ENCODE measurements around the gene GLO1.

GLO1 gene

GRCh38 chr6:38702558-38703397 is at the start of gene GLO1:
TSS of gene GLO1 (minus strand) at chr6:38703145. CDS start at chr6:38703054, 91 bp downstream.
- FAIRE-seq, result peak; percentile 96
- peak; percentile 99 for DNase-seq (ENCODE audit: low spot score)

DNA sequence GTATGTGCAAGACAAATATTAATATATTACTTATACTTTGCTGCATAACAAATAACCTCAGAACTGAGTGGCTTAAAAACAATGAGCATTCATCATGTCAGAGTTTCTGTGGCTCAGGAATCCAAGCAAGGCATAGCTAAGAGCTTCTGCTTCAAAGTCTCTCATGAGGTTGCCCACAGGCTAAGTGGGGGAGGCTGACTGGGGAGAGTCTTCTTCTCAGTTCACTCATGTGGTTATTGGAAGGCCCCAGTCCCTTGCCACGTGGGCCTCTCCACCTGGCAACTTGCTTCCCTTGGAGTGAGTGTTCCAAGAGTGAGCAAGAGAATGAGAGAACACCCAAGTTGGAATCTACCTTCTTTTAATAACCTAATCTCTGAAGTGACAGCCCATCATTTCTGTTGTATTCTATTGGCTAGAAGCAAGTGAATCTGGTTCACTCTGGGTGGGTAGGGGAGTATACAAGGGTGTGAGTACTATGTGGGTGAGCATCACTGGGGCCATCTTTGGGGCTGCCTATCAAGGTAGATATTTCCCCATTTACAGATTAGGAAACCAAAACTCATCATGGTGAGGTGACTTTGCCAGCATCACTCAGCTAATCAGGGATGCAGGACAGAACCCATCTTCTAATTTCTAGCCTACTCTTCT is 48.1 kb upstream of the GLO1 start:
- FAIRE-seq, result no peak

GRCh38 chr6:38749473-38749872 is 46.5 kb upstream of the GLO1 start:
- no peak for DNase-seq (ENCODE audit: low spot score)
- FAIRE-seq, result no peak

More for the DNA sequence above, 48.1 kb upstream of the GLO1 start:
- no peak for DNase-seq (ENCODE audit: low spot score)

- FAIRE-seq (no peak), DNase-seq (ENCODE audit: low spot score) (no peak)
These were observed 36.6 kb upstream of the GLO1 start for GRCh38 chr6:38739532-38739931.

GRCh38 chr6:38738261-38738660 is 35.3 kb upstream of the GLO1 start:
- DNase-seq (ENCODE audit: low spot score) (no peak), FAIRE-seq (no peak)

- DNase-seq (ENCODE audit: low spot score), result no peak
- FAIRE-seq, result no peak
These were observed 34.0 kb upstream of the GLO1 start for GRCh38 chr6:38736951-38737350.

- FAIRE-seq (no peak), DNase-seq (ENCODE audit: low spot score) (no peak)
These were observed 27.4 kb upstream of the GLO1 start for GRCh38 chr6:38730140-38730862.

GRCh38 chr6:38728203-38728602 is 25.3 kb upstream of the GLO1 start:
- DNase-seq (ENCODE audit: low spot score) (no peak), FAIRE-seq (no peak)

GRCh38 chr6:38725414-38726183 is 22.7 kb upstream of the GLO1 start:
- FAIRE-seq, result no peak
- DNase-seq (ENCODE audit: low spot score), result peak; percentile 36

- FAIRE-seq, result no peak
- no peak for DNase-seq (ENCODE audit: low spot score)
These were observed 21.4 kb upstream of the GLO1 start for GRCh38 chr6:38724343-38724742.

DNA sequence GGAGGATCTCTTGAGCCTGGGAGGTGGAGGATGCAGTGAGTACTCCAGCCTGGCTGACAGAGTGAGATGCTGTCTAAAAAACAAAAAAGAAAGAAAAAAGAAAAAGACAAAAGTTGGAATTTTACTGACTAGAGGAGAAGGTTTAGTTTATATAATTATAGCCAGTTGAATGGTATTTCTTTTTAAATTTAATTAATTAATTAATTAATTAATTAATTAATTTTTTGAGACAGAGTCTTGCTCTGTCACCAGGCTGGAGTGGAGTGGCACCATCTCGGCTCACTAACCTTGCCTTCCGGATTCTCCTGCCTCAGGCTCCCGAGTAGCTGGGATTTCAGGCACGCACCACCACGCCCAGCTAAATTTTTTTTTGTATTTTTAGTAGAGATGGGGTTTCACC is 20.8 kb upstream of the GLO1 start:
- no peak for FAIRE-seq
- DNase-seq (ENCODE audit: low spot score), result no peak

DNA sequence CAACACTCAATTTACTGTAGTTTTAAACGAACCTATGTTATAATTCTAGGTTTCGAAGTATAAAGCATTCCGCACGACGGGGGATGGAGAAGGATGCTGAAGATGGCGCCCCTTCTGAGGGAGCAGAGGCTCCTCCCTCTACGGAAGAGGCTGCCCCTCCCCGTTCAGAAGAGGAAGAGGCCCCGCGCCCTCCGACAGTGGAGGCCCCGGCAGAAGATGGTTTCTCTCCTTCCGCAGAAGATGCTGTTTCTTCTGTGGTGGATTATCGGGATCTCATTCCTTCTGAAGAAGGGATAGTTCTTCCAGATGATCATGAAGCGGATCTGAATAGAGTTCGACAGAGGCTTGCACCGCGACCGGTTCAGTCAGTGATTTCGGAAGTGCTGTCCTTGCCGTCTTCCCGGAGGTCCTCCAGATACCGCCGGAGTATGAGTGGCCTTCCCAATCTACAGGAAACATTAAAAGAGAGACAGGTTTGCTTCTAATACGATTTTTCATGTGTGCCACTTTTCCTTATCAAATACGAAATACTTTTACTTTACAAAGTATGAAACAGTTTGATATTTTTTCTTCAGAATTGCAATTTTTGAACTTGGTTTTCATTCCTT is 19.9 kb upstream of the GLO1 start:
- FAIRE-seq (no peak), DNase-seq (ENCODE audit: low spot score) (no peak)

DNA sequence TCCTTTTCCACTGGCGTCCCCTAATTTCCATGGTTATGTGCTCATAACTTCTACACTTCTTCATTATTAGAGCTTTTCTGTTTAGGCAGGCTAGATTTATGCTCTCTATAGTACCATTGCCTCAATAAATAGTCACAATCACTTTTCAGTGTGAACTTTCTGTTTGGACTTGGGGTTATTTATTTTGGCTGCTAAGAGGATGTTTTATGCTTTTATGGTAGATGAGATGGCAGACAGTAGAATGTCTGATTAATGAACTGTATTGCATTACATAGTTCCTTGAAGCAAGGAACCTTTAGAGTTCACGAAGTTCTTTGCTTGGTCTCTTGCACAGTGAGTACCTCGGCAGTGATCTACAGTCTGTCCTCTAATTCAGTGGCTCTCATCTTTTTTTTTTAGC is 19.1 kb upstream of the GLO1 start:
- no peak for DNase-seq (ENCODE audit: low spot score)
- no peak for FAIRE-seq

DNA sequence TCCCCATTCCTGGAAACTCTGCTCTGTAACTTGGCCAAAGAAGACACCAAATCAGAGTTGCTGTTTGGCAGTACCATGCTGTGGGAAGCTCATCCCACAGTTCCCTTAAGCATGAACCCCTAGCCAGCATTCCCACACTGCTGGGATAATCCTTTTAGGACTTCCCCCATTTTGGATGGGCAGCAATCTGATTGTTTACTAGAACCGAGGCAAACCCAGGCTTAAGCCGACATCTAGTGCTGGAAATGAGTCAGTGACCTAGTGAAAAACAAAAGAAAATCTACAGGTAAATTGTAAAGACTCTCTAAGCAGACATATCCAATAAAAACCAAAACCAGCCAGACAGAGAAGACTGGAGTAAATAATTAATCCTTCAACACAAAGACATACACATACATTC is 17.4 kb upstream of the GLO1 start:
- DNase-seq (ENCODE audit: low spot score), result no peak
- FAIRE-seq, result peak; percentile 62

DNA sequence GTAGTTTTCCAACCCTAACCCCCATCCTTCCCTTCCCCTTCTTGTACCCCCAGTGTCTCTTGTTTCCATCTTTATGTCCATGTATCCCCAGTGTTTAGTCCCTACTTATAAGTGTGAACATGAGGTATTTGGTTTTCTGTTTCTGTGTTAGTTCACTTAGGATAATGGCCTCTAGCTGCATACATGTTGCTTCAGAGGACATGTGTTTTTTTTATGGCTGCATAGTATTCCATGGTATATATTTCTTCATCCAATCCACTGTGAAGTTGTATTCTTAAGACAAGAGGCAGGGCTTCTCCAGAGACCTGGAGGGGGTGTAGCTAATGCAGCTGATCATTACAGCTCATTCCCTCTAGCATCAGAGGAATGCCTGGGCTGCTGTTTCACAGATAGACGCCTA is 16.4 kb upstream of the GLO1 start:
- FAIRE-seq (no peak), DNase-seq (ENCODE audit: low spot score) (no peak)

GRCh38 chr6:38716825-38717224 is 13.9 kb upstream of the GLO1 start:
- FAIRE-seq (no peak), DNase-seq (ENCODE audit: low spot score) (no peak)

- DNase-seq (ENCODE audit: low spot score) (no peak), FAIRE-seq (no peak)
These were observed 12.2 kb upstream of the GLO1 start, which contains the start of gene DNAH8 for GRCh38 chr6:38715016-38715689. TSS of gene DNAH8 (plus strand) at chr6:38715311. CDS start at chr6:38722810, 7,499 bp downstream.

DNA sequence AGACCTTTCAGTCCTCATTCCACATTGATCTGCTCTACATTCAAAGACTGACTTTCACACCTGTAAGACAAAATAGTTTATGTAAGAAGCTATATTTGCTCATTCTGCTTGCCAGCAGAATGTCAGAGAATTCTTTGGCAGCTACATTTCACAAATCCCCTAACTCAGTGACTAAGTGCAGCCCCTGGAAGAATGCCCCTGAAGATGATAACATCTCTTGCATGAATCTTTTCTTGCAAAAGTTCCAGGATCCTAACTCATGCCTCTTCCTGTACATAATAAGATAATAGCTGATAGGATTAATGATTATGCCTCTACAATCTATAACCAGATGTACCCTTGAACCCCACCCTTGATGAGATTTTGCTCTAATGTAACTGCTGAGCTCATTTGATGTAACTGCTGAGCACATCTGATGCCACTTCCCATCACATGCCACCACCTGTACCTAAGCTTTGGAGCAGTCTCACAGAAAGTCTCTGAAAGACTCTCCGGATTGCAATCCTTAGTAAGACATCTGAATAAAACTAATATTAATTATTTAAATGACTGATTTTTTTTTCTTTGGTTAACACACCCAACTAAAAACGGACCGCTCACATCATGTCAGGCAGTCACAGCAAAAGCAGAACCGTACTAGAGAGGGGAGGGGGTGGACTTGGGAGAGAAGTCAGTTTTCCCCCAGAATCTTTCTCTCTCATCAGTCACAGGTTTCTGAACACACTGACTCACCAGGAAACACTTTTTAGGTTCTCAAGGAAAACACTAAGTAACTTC is 11.5 kb upstream of the GLO1 start:
- FAIRE-seq (no peak), DNase-seq (ENCODE audit: low spot score) (no peak)

- no peak for DNase-seq (ENCODE audit: low spot score)
- FAIRE-seq, result no peak
These were observed 10.9 kb upstream of the GLO1 start for GRCh38 chr6:38713812-38714211.

DNA sequence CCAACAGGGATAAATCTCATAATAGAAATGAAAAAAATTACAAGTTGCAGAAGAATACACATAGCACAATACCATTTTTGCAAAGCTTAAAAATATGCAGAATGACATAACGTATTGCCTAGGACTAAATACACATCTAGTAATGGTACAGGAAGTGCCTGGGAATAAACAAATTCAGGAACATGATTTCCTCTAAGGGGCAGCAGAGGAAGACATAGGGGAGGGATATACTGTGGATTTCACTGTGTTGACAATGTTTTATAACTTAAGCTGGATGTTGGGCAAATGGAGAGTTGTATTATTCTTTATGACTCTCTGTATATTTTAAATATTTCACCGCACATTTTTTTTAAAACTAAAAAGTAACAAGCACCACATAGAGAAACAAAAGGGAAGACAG is 5.6 kb upstream of the GLO1 start:
- DNase-seq (ENCODE audit: low spot score) (no peak), FAIRE-seq (no peak)

All from urothelium cell line (cell line).